ENCODE data around the gene LRP1.

GRCh38 chr12:57106021-57106708, 22.1 kb upstream of the LRP1 start:
- TF ChIP-seq CTCF (IDR thresholded peaks at IDR 0.05) (no peak), POLR2AphosphoS5 (IDR thresholded peaks at IDR 0.05; ENCODE audit: insufficient read depth in 1 of 2, low read depth in 1 of 2) (no peak), POLR2A (IDR thresholded peaks at IDR 0.05) (no peak)

Measured in vagina (tissue), 2 donors.